Mesenchymal stem cell (in vitro differentiated cells and primary cell): ENCODE results near the gene FAAP100.

Experiments
- DNase-seq: peaks from one replicate; pipeline ENCODE4 v3.0.0-alpha.2; 2013
- H2AFZ ChIP-seq: one replicate; pipeline ENCODE4 v1.6.1; 2013; ENCODE audit warnings: low read depth, mild to moderate bottlenecking, control low read depth, inconsistent platforms, low read length, moderate library complexity
- H2AK5ac ChIP-seq: 2 replicates; pipeline ENCODE4 v1.6.1; 2013; ENCODE audit warnings: low read length, moderate library complexity, mild to moderate bottlenecking, inconsistent platforms; ENCODE audit not compliant: severe bottlenecking
- H2BK120ac ChIP-seq: one replicate; pipeline ENCODE4 v1.6.1; 2013; ENCODE audit warnings: low read depth, mild to moderate bottlenecking, inconsistent platforms, low read length, moderate library complexity
- H2BK12ac ChIP-seq, 2 experiments: one replicate each; pipeline ENCODE4 v1.6.1; 2013; ENCODE audit warnings: inconsistent platforms in 2 of 2, low read length in 2 of 2, mild to moderate bottlenecking in 2 of 2, moderate library complexity in 2 of 2, control low read depth in 1 of 2
- H2BK15ac ChIP-seq: one replicate; pipeline ENCODE4 v1.6.1; 2013; ENCODE audit warnings: mild to moderate bottlenecking, low read depth, inconsistent platforms; ENCODE audit not compliant: poor library complexity, severe bottlenecking
- H2BK5ac ChIP-seq: 2 replicates; pipeline ENCODE4 v1.6.1; 2013; ENCODE audit warnings: low read depth, mild to moderate bottlenecking, low read length, control low read depth, inconsistent platforms; ENCODE audit not compliant: poor library complexity, severe bottlenecking
- H3K14ac ChIP-seq, 2 experiments: one replicate each; pipeline ENCODE4 v1.6.1; 2013; ENCODE audit warnings: inconsistent platforms in 2 of 2, low read length in 2 of 2, control low read depth in 1 of 2, mild to moderate bottlenecking in 1 of 2, moderate library complexity in 1 of 2
- H3K18ac ChIP-seq, 2 experiments: one replicate each; pipeline ENCODE4 v1.6.1; 2013; ENCODE audit warnings: inconsistent platforms in 2 of 2, low read length in 2 of 2, control low read depth in 1 of 2, low read depth in 1 of 2, mild to moderate bottlenecking in 1 of 2
- H3K23ac ChIP-seq, 2 experiments: one replicate each; pipeline ENCODE4 v1.6.1; 2013; ENCODE audit warnings: inconsistent platforms in 2 of 2, low read length in 2 of 2, mild to moderate bottlenecking in 2 of 2, moderate library complexity in 2 of 2, control low read depth in 1 of 2
- H3K27ac ChIP-seq: 2 replicates; pipeline ENCODE4 v1.5.1; 2013; ENCODE audit warnings: mild to moderate bottlenecking, moderate library complexity, low read length, control low read depth, inconsistent platforms; ENCODE audit not compliant: poor library complexity, severe bottlenecking
- H3K27me3 ChIP-seq, 2 experiments: 2 replicates each; pipeline versions ENCODE4 v1.6.1 to v1.7.0; 2013; ENCODE audit warnings: low read length in 2 of 2, mild to moderate bottlenecking in 2 of 2, moderate library complexity in 2 of 2, control low read depth in 1 of 2, inconsistent platforms in 1 of 2; ENCODE audit not compliant: control insufficient read depth in 1 of 2, insufficient read depth in 1 of 2
- H3K36me3 ChIP-seq, 2 experiments: 2 replicates each; pipeline versions ENCODE4 v1.6.1 to v1.7.0; 2013; ENCODE audit warnings: low read length in 2 of 2, control low read depth in 1 of 2, inconsistent platforms in 1 of 2, low read depth in 1 of 2, mild to moderate bottlenecking in 1 of 2; ENCODE audit not compliant: insufficient read depth in 2 of 2, control insufficient read depth in 1 of 2
- H3K4ac ChIP-seq, 2 experiments: one replicate each; pipeline ENCODE4 v1.6.1; 2013; ENCODE audit warnings: inconsistent platforms in 2 of 2, low read length in 2 of 2, mild to moderate bottlenecking in 2 of 2, moderate library complexity in 2 of 2, control low read depth in 1 of 2, low read depth in 1 of 2
- H3K4me1 ChIP-seq: 2 replicates; pipeline ENCODE4 v1.6.1; 2013; ENCODE audit warnings: low read depth, low read length, control low read depth; ENCODE audit not compliant: control insufficient read depth, insufficient read depth
- H3K4me2 ChIP-seq: 2 replicates; pipeline ENCODE4 v1.6.1; 2013; ENCODE audit warnings: low read length, mild to moderate bottlenecking, inconsistent platforms; ENCODE audit not compliant: poor library complexity, severe bottlenecking
- H3K4me3 ChIP-seq, 2 experiments: 2 replicates each; pipeline versions ENCODE4 v1.5.1 to v1.7.0; 2013; ENCODE audit warnings: low read length in 2 of 2, mild to moderate bottlenecking in 2 of 2, control low read depth in 1 of 2, low read depth in 1 of 2; ENCODE audit not compliant: insufficient read depth in 1 of 2
- H3K79me1 ChIP-seq: replicated peaks from 2 replicates; pipeline ENCODE4 v1.6.1; 2013; ENCODE audit warnings: mild to moderate bottlenecking, control low read depth, low read length, inconsistent platforms; ENCODE audit not compliant: poor library complexity, severe bottlenecking
- H3K9ac ChIP-seq: 2 replicates; pipeline ENCODE4 v1.7.0; 2013; ENCODE audit warnings: mild to moderate bottlenecking, low read length, moderate library complexity
- H3K9me3 ChIP-seq: 2 replicates; pipeline ENCODE4 v1.7.0; 2013; ENCODE audit warnings: mild to moderate bottlenecking, low read length; ENCODE audit not compliant: control insufficient read depth
- H4K8ac ChIP-seq: one replicate; pipeline ENCODE4 v1.6.1; 2013; ENCODE audit warnings: inconsistent platforms, mild to moderate bottlenecking, low read length, moderate library complexity
- H4K91ac ChIP-seq: one replicate; pipeline ENCODE4 v1.6.1; 2013; ENCODE audit warnings: mild to moderate bottlenecking, low read length, inconsistent platforms
- WGBS: methylation state at CpG from one replicate; pipeline ENCODE4 v1.1.7; 2013; ENCODE audit warnings: mixed read lengths; 5-methylcytosine and 5-hydroxymethylcytosine counted together

Gene FAAP100

DNA sequence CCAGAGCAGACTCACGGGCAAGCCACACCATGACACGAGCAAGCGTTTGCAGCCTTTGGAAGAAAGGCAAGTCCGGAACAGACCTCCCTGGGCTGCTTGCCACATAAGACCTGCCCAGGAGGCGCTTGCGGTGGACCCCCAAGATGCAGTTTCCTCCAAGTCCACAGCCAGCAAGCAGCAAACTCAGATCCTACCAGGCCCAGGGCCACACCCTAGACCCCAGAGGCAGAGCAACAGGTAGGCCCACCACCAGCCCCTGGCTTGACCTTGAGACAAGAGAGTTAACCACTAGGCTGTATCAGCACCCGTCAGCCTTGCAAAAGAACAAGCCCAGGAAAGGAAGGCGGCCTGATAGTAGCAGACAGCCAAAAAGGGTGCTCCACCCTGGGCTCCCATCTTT, 2.3 kb downstream of the FAAP100 start:
- no peak overlapping the region for H2BK12ac ChIP-seq
- H3K4ac ChIP-seq = no peak overlapping the region
- H3K27me3 ChIP-seq = no peaks in the 10 kb centered on the region
- H3K79me1 ChIP-seq = peaks cover 33% of the 10 kb centered on the region
- no peak overlapping the region for H3K27ac ChIP-seq
- H3K4me1 ChIP-seq = peaks cover 37% of the 10 kb centered on the region
- H2BK120ac ChIP-seq = no peak overlapping the region
- H3K9me3 ChIP-seq = no peaks in the 10 kb centered on the region
- no peak overlapping the region for H3K9ac ChIP-seq
- WGBS = 97% methylated on average over 8 of the region's 8 CpGs
- H2BK5ac ChIP-seq = no peak overlapping the region
- H2BK15ac ChIP-seq = no peak overlapping the region
- no peak overlapping the region for H3K4me3 ChIP-seq
- H4K8ac ChIP-seq = no peak overlapping the region
- DNase-seq = no peak
- no peak overlapping the region for H4K91ac ChIP-seq
- peaks cover 56 to 59% of the 10 kb centered on the region in 2 experiments for H3K36me3 ChIP-seq
- H2AK5ac ChIP-seq = no peak overlapping the region
- H3K14ac ChIP-seq = no peak overlapping the region
- no peak overlapping the region for H3K23ac ChIP-seq
- no peak overlapping the region for H2AFZ ChIP-seq
- H3K4me2 ChIP-seq = peak overlapping the region; percentile 29
- no peak overlapping the region for H3K18ac ChIP-seq

DNA sequence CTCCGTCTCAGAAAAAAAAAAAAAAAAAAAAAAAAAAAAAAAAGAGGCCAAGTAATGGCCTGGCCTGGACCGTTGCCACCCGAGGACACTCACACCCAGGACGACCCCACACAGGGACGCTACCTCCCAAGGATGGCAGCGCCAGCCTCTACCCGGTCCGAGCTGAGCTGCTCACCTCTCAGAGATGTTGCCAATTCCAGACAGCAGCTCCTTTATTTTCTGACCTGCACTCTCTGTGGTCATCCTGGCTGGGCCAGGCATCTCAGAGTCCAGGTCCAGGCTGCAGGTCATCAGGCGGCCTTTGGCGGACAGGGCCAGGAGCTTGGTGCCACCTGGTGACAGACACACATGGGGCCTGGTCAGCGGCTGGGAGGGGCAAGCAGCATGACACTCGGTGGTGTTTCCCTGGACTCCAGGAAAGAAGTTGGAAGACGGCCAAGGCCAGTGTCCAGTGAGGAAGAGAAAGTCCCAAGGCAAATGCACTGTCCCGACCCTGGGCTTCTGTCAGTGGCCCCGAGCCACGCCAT, 3.1 kb downstream of the FAAP100 start:
- Histone ChIP-seq H3K18ac (no peak overlapping the region), H3K27ac (no peak overlapping the region), H2BK15ac (no peak overlapping the region), H3K79me1 (peaks cover 33% of the 10 kb centered on the region), H4K91ac (no peak overlapping the region), H3K4me1 (peaks cover 33% of the 10 kb centered on the region), H2BK120ac (no peak overlapping the region), H3K9me3 (no peaks in the 10 kb centered on the region), H3K27me3 (no peaks in the 10 kb centered on the region), H3K4me2 (no peak overlapping the region), H4K8ac (no peak overlapping the region), H2AK5ac (no peak overlapping the region), H3K14ac (no peak overlapping the region), H2BK12ac (no peak overlapping the region), H3K23ac (no peak overlapping the region), H3K9ac (no peak overlapping the region), H2AFZ (no peak overlapping the region), H2BK5ac (no peak overlapping the region), H3K4ac (no peak overlapping the region), H3K4me3 (no peak overlapping the region), H3K36me3 (peaks cover 62 to 66% of the 10 kb centered on the region in 2 experiments)
- no peak for DNase-seq
- 93% methylated on average over 15 of the region's 16 CpGs for WGBS

DNA sequence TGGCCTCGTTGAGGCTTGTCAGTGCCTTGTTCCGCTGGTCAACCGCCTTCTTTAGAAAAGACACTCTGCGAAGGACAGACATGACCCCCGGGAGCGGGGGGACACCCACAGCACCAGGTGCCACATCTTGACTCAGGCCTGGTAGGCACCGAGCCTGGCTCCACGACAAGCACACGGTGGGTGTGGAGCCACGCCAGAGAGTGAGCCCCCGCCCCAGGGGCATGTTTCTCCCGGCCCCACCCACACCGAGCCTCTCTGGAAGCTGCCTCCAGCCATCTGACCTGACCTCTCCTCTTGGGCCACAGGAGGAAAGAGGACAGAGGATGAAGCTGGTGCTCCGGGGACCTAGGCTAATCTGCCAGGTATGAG, 4.6 kb downstream of the FAAP100 start:
- no peak overlapping the region for H2AFZ ChIP-seq
- H3K27ac ChIP-seq = no peak overlapping the region
- no peak for DNase-seq
- peaks cover 33% of the 10 kb centered on the region for H3K79me1 ChIP-seq
- H2BK120ac ChIP-seq = no peak overlapping the region
- H3K9me3 ChIP-seq = no peaks in the 10 kb centered on the region
- H3K14ac ChIP-seq = no peak overlapping the region
- H2BK12ac ChIP-seq = no peak overlapping the region
- H3K4ac ChIP-seq = no peak overlapping the region
- no peak overlapping the region for H2BK15ac ChIP-seq
- no peak overlapping the region for H3K9ac ChIP-seq
- 86% methylated on average over 14 of the region's 14 CpGs for WGBS
- peaks cover 24% of the 10 kb centered on the region for H3K4me1 ChIP-seq
- H2AK5ac ChIP-seq = no peak overlapping the region
- H3K36me3 ChIP-seq = peaks cover 77 to 81% of the 10 kb centered on the region in 2 experiments
- H4K8ac ChIP-seq = no peak overlapping the region
- H2BK5ac ChIP-seq = no peak overlapping the region
- H3K18ac ChIP-seq = no peak overlapping the region
- H4K91ac ChIP-seq = no peak overlapping the region
- no peak overlapping the region for H3K4me3 ChIP-seq
- H3K4me2 ChIP-seq = no peak overlapping the region
- H3K27me3 ChIP-seq = no peaks in the 10 kb centered on the region
- no peak overlapping the region for H3K23ac ChIP-seq

DNA sequence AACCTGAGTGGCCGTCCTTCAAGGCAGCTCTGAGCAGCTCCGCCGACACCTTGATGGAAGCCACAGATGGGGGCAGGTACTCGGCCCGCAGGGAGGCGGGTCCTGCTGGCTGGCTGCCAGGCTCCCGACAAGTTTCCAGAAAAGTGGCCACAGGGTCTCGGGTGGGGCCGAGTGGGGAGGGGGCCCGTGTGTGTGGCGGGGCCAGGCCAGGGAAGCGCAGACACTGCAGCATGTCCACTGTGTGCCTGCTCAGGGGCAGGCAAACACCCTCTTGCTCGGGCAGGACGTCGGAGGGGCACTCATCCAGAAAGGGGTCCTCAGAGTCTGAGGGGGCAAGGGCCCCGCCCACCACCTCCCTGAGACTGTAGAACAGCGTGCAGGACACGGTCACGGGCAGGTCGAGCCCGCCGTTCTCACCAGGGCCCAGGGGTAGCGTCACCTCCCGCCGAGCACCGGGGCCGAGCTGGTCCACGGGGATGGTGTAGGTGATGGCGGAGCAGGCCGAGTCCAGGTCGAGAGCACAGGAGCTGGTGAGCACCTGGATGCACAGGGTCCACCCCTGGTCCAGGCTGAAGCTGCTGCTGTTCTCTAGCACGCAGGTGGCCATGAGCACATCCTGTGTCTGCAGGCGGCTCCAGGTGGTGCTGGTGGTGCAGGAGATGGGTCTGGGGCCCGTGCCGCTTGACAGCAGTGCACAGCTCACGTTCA, 5.1 kb downstream of the FAAP100 start:
- Histone ChIP-seq H3K4ac (no peak overlapping the region), H3K9ac (no peak overlapping the region), H3K36me3 (peaks cover 82 to 86% of the 10 kb centered on the region in 2 experiments), H3K4me2 (no peak overlapping the region), H4K91ac (no peak overlapping the region), H2AFZ (no peak overlapping the region), H2BK120ac (no peak overlapping the region), H2AK5ac (no peak overlapping the region), H3K9me3 (no peaks in the 10 kb centered on the region), H3K27me3 (no peaks in the 10 kb centered on the region), H3K14ac (no peak overlapping the region), H3K18ac (no peak overlapping the region), H2BK15ac (no peak overlapping the region), H2BK12ac (no peak overlapping the region), H2BK5ac (no peak overlapping the region), H3K4me1 (peaks cover 24% of the 10 kb centered on the region), H3K4me3 (no peak overlapping the region), H4K8ac (no peak overlapping the region), H3K79me1 (peaks cover 33% of the 10 kb centered on the region), H3K23ac (no peak overlapping the region), H3K27ac (no peak overlapping the region)
- WGBS = 94% methylated on average over 36 of the region's 36 CpGs
- DNase-seq = no peak
